ENCODE results near the gene FHOD1.

The FHOD1 gene

DNA sequence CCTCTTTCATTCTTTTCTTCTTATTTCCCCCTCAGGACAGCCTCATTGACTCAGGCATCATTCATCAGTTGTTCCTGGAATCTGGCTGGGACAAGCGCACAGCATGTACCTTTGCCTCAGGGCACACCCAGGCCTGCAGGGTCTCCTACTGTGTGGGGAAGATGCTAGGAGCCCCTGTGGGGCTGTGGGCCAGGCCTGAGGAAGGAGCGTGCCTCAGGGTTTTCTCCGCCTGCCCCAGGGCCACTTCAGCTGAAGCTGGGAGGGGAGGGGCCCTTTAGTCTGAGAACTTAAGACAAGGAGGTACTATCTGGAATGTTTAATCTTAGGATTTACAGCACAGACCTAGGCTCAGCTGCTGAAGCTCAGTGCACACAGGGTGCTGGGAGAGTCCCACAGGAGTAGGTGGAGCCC, 40.4 kb downstream of the FHOD1 start:
- H3K27ac ChIP-seq (ENCODE audit: extremely low read depth, low read depth, low read length): no peak overlapping the region
- ChIA-PET POLR2A (interaction anchor here (3.2 kb wide), 1 partner anchor 9 kb away, joined by 11 read pairs; the partner anchor contains the start of gene ELMO3), CTCF (interaction anchor here (0.6 kb wide), 1 partner anchor 55 kb away, joined by 6 read pairs; no protein-coding TSS in a partner anchor)
- no peaks in the 10 kb centered on the region for H3K9me3 ChIP-seq (ENCODE audit: control insufficient read depth, insufficient read depth, low read depth, low read length)
- H3K4me3 ChIP-seq (ENCODE audit: low read depth, low read length): no peak overlapping the region
- peaks cover 0 to 41% of the 10 kb centered on the region in 2 experiments; a peak in 1 of 3 replicates for H3K36me3 ChIP-seq (ENCODE audit: control insufficient read depth in 2 of 2, insufficient read depth in 1 of 2, low read length in 2 of 2)
- TF ChIP-seq ZBTB11 (tag by site-specific recombination; conservative IDR thresholded peaks at IDR 0.05; ENCODE audit: low read depth) (no peak), TCF7L2 (IDR thresholded peaks at IDR 0.05; ENCODE audit: borderline replicate concordance, low read depth, low read length) (no peak), ZNF660 (tag by site-specific recombination; IDR thresholded peaks at IDR 0.05) (no peak), ZIC2 (tag by site-specific recombination; IDR thresholded peaks at IDR 0.05) (peak; percentile 81), KLF16 (tag by site-specific recombination; IDR thresholded peaks at IDR 0.05) (no peak)
- H3K4me1 ChIP-seq (ENCODE audit: control insufficient read depth, insufficient read depth, low read length): no peaks in the 10 kb centered on the region

- no peaks in the 10 kb centered on the region for H3K4me1 ChIP-seq (ENCODE audit: control insufficient read depth, insufficient read depth, low read length)
- ChIA-PET CTCF (no interaction called here), POLR2A (interaction anchor here (3.2 kb wide), 1 partner anchor 8 kb away, joined by 11 read pairs; the partner anchor contains the start of gene ELMO3)
- H3K4me3 ChIP-seq (ENCODE audit: low read depth, low read length): no peak overlapping the region
- peaks cover 0 to 44% of the 10 kb centered on the region in 2 experiments; a peak in 1 of 3 replicates for H3K36me3 ChIP-seq (ENCODE audit: control insufficient read depth in 2 of 2, insufficient read depth in 1 of 2, low read length in 2 of 2)
- H3K9me3 ChIP-seq (ENCODE audit: control insufficient read depth, insufficient read depth, low read depth, low read length): no peaks in the 10 kb centered on the region
- no peak overlapping the region for H3K27ac ChIP-seq (ENCODE audit: extremely low read depth, low read depth, low read length)
- TF ChIP-seq SCRT1 (tag by site-specific recombination; IDR thresholded peaks at IDR 0.05; ENCODE audit: borderline replicate concordance) (peak; percentile 54; the same call in 1 of the 2 replicates), SCRT2 (tag by site-specific recombination; IDR thresholded peaks at IDR 0.05) (peak; percentile 49; the same call in 1 of the 2 replicates), SETDB1 (IDR thresholded peaks at IDR 0.05; ENCODE audit: insufficient read length, low read length) (no peak), ZNF354C (tag by site-specific recombination; IDR thresholded peaks at IDR 0.05; ENCODE audit: borderline replicate concordance, low read depth) (no peak)
Measured at GRCh38 chr16:67206129-67206837, 41.0 kb downstream of the FHOD1 start.

DNA sequence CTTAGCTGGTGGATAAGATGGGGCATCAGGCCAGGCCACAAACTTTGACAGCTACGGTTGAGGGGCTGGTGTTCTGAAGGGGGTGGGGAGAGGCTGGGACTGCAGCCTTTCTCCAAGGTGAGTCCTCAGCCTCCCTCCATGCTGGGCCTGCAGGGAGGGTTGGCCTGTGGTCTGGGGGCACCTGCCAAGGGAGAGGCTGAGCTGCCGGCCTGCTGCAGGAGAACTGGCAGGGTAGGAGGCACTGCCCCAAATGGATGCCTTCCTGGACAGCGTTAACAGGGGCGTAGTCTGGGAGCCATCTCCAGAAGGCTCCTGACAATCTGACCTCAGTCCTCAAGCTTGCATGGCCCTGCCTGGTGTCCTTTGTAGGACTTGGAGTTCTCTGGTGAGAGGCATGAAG, 43.2 kb downstream of the FHOD1 start:
- H3K27ac ChIP-seq (ENCODE audit: extremely low read depth, low read depth, low read length): no peak overlapping the region
- peaks cover 0 to 56% of the 10 kb centered on the region in 2 experiments; a peak in 1 of 3 replicates for H3K36me3 ChIP-seq (ENCODE audit: control insufficient read depth in 2 of 2, insufficient read depth in 1 of 2, low read length in 2 of 2)
- ChIA-PET CTCF (interaction anchor here (0.8 kb wide), 1 partner anchor 308 kb away, joined by 3 read pairs; no protein-coding TSS in a partner anchor), POLR2A (interaction anchor here (1.3 kb wide), 1 partner anchor 10 kb away, joined by 3 read pairs; no protein-coding TSS in a partner anchor)
- H3K4me1 ChIP-seq (ENCODE audit: control insufficient read depth, insufficient read depth, low read length): no peaks in the 10 kb centered on the region
- TF ChIP-seq GLIS1 (tag by site-specific recombination; IDR thresholded peaks at IDR 0.05): no peak
- TF ChIP-seq ZNF48 (tag by site-specific recombination; IDR thresholded peaks at IDR 0.05): no peak
- TF ChIP-seq IKZF3 (tag by site-specific recombination; IDR thresholded peaks at IDR 0.05): no peak
- no peak for TF ChIP-seq ZXDB (tag by site-specific recombination; IDR thresholded peaks at IDR 0.05)
- TF ChIP-seq ZSCAN16 (tag by site-specific recombination; IDR thresholded peaks at IDR 0.05): no peak
- TF ChIP-seq SCRT1 (tag by site-specific recombination; IDR thresholded peaks at IDR 0.05; ENCODE audit: borderline replicate concordance): no peak
- no peak for TF ChIP-seq ZNF10 (tag by site-specific recombination; IDR thresholded peaks at IDR 0.05)
- no peak for TF ChIP-seq ZNF670 (tag by site-specific recombination; IDR thresholded peaks at IDR 0.05; ENCODE audit: low read depth)
- no peak for TF ChIP-seq ZBTB8A (tag by site-specific recombination; IDR thresholded peaks at IDR 0.05)
- no peak for TF ChIP-seq YY1 (tag by site-specific recombination; IDR thresholded peaks at IDR 0.05)
- no peak for TF ChIP-seq ZFP37 (tag by site-specific recombination; IDR thresholded peaks at IDR 0.05)
- TF ChIP-seq FEZF1 (tag by site-specific recombination; IDR thresholded peaks at IDR 0.05): no peak
- TF ChIP-seq ZNF473 (tag by site-specific recombination; IDR thresholded peaks at IDR 0.05): no peak
- TF ChIP-seq EGR2 (tag by site-specific recombination; IDR thresholded peaks at IDR 0.05; ENCODE audit: low read depth): no peak
- TF ChIP-seq GLI4 (tag by site-specific recombination; IDR thresholded peaks at IDR 0.05): no peak
- TF ChIP-seq, protein P1, sequence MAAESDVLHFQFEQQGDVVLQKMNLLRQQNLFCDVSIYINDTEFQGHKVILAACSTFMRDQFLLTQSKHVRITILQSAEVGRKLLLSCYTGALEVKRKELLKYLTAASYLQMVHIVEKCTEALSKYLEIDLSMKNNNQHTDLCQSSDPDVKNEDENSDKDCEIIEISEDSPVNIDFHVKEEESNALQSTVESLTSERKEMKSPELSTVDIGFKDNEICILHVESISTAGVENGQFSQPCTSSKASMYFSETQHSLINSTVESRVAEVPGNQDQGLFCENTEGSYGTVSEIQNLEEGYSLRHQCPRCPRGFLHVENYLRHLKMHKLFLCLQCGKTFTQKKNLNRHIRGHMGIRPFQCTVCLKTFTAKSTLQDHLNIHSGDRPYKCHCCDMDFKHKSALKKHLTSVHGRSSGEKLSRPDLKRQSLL (tag by site-specific recombination; IDR thresholded peaks at IDR 0.05): no peak
- TF ChIP-seq ZNF112 (tag by site-specific recombination; IDR thresholded peaks at IDR 0.05): no peak
- TF ChIP-seq ZSCAN30 (tag by site-specific recombination; IDR thresholded peaks at IDR 0.05): no peak
- no peak overlapping the region for H3K4me3 ChIP-seq (ENCODE audit: low read depth, low read length)
- H3K9me3 ChIP-seq (ENCODE audit: control insufficient read depth, insufficient read depth, low read depth, low read length): no peaks in the 10 kb centered on the region

Measured in HEK293 (cell line).